ENCODE results near the gene KLRK1. TPM values are rescaled to one million over a fixed set of nuclear protein-coding genes. Genes with fewer than 3 reads are reported as not detected.
"Not testable (repeated sequence)": the region's sequence is repeated elsewhere in the genome, so short reads cannot be mapped to it uniquely, and the experiment has no call there.

The KLRK1 gene
- total RNA-seq, 4 donors from 2014 or later, result 0.60 to 2.9 (median 1.2) TPM; not detected in 1

GRCh38 chr12:10331642-10332239 is 58.1 kb downstream of the KLRK1 start:
- 34 to 37% methylated on average over 2 of the region's 2 CpGs for WGBS, 2 donors
- Histone ChIP-seq H3K4me1 (no peaks in the 10 kb centered on the region), H3K9me3 (peaks cover 0 to 3% (median 0%) of the 10 kb centered on the region in 4 donors), H3K36me3 (no peaks in the 10 kb centered on the region), H3K27me3 (no peaks in the 10 kb centered on the region), H3K27ac (no peak overlapping the region), H3K4me3 (no peak overlapping the region)
- DNase-seq (ENCODE audit: low spot score in 2 of 2), result no peak
- TF ChIP-seq EP300 (IDR thresholded peaks at IDR 0.05) (no peak), CTCF (IDR thresholded peaks at IDR 0.05) (peak; percentile 54 to 76 (median 63))

GRCh38 chr12:10328691-10329090 is 61.1 kb downstream of the KLRK1 start:
- H3K36me3 ChIP-seq; H3K4me1 ChIP-seq; H3K9me3 ChIP-seq; H3K27me3 ChIP-seq; DNase-seq (ENCODE audit: low spot score in 2 of 2); H3K27ac ChIP-seq; H3K4me3 ChIP-seq: not testable (repeated sequence)
- 77 to 79% methylated on average over 2 of the region's 2 CpGs for WGBS, 2 donors

Other genes starting within 250 kb of the KLRK1 start
- gene OLR1, start 217.9 kb downstream of the KLRK1 start, total RNA-seq, result 10 to 100 TPM in 1 of 4 donors, 1 to 10 TPM in 2, under 1 TPM in 1; 0.84 to 18.1 (median 2.2) TPM
- under 1 TPM in 1 of 4 donors, not detected in 3; 0.21 TPM for gene TMEM52B, start 211.0 kb downstream of the KLRK1 start, total RNA-seq
- 100 to 1,000 TPM; 116 to 168 (median 160) TPM for gene GABARAPL1, start 177.2 kb downstream of the KLRK1 start, total RNA-seq
- gene KLRD1, start 82.2 kb downstream of the KLRK1 start, total RNA-seq, result 1 to 10 TPM in 3 of 4 donors, under 1 TPM in 1; 0.90 to 2.4 (median 1.4) TPM
- gene KLRC4, start 19.7 kb upstream of the KLRK1 start, total RNA-seq, result not detected
- gene KLRC3, start 30.6 kb upstream of the KLRK1 start, total RNA-seq, result not detected
- gene KLRC2, start 46.0 kb upstream of the KLRK1 start, total RNA-seq, result not detected
- not detected for gene KLRC1, start 63.3 kb upstream of the KLRK1 start, total RNA-seq
- gene EIF2S3B, start 115.8 kb upstream of the KLRK1 start, total RNA-seq, result under 1 TPM in 1 of 4 donors, not detected in 3; 0.42 TPM
- gene MAGOHB, start 223.6 kb upstream of the KLRK1 start, total RNA-seq, result 10 to 100 TPM in 3 of 4 donors, 1 to 10 TPM in 1; 6.5 to 24.5 (median 17.1) TPM